SH-SY5Y (cell line): ENCODE results near the gene SDSL.

Experiments
- GATA2 ChIP-seq: IDR thresholded peaks from 2 replicates; pipeline ENCODE4 v1.6.1; 2011; ENCODE audit warnings: mild to moderate bottlenecking, low read depth, low read length
- GATA3 ChIP-seq: IDR thresholded peaks from 2 replicates; pipeline ENCODE4 v1.6.1; 2011; ENCODE audit warnings: low read depth, mild to moderate bottlenecking, low read length, moderate library complexity

SDSL gene

GRCh38 chr12:113439606-113440030 is 17.4 kb downstream of the SDSL start:
- TF ChIP-seq GATA3 (no peak), GATA2 (no peak)

GRCh38 chr12:113440336-113440735 is 18.2 kb downstream of the SDSL start:
- no peak for TF ChIP-seq GATA3
- no peak for TF ChIP-seq GATA2

- TF ChIP-seq GATA2 (no peak), GATA3 (no peak)
Observed at GRCh38 chr12:113440947-113441782, 19.0 kb downstream of the SDSL start.

GRCh38 chr12:113443030-113443539 is 20.9 kb downstream of the SDSL start:
- TF ChIP-seq GATA3 (no peak), GATA2 (no peak)

GRCh38 chr12:113445544-113446171 is 23.5 kb downstream of the SDSL start:
- no peak for TF ChIP-seq GATA2
- no peak for TF ChIP-seq GATA3

GRCh38 chr12:113448873-113449272 is 26.7 kb downstream of the SDSL start:
- TF ChIP-seq GATA2 (no peak), GATA3 (no peak)

GRCh38 chr12:113449299-113449698 is 27.1 kb downstream of the SDSL start:
- TF ChIP-seq GATA2, result no peak

GRCh38 chr12:113449839-113450238 is 27.7 kb downstream of the SDSL start:
- TF ChIP-seq GATA2, result no peak
- no peak for TF ChIP-seq GATA3

- TF ChIP-seq GATA3 (no peak), GATA2 (no peak)
Observed at GRCh38 chr12:113452458-113452857, 30.3 kb downstream of the SDSL start.

- TF ChIP-seq GATA2 (no peak), GATA3 (no peak)
Observed at GRCh38 chr12:113453330-113453729, 31.1 kb downstream of the SDSL start.

GRCh38 chr12:113456199-113456598 is 34.0 kb downstream of the SDSL start:
- TF ChIP-seq GATA3 (no peak), GATA2 (no peak)

- TF ChIP-seq GATA2, result no peak
- TF ChIP-seq GATA3, result no peak
Observed at GRCh38 chr12:113456761-113457160, 34.6 kb downstream of the SDSL start.

GRCh38 chr12:113457185-113457584 is 35.0 kb downstream of the SDSL start:
- TF ChIP-seq GATA2 (no peak), GATA3 (no peak)

- TF ChIP-seq GATA2, result no peak
- TF ChIP-seq GATA3, result no peak
Observed at GRCh38 chr12:113457710-113458109, 35.5 kb downstream of the SDSL start.

GRCh38 chr12:113459981-113460380 is 37.8 kb downstream of the SDSL start:
- TF ChIP-seq GATA2, result no peak
- TF ChIP-seq GATA3, result no peak
